NCI-H1417 treated with DMSO at 0.1 percent for 48 hours (cell line): ENCODE measurements around the gene RCCD1.
A peak's percentile ranks its signal among the peaks of the same experiment; 100 is the strongest.
"Not testable (repeated sequence)": the region's sequence is repeated elsewhere in the genome, so short reads cannot be mapped to it uniquely, and the experiment has no call there.

Experiments
- DNase-seq: peaks from one replicate; lab custom pipeline; 2025; lab: John Stamatoyannopoulos, UW

The RCCD1 gene

DNA sequence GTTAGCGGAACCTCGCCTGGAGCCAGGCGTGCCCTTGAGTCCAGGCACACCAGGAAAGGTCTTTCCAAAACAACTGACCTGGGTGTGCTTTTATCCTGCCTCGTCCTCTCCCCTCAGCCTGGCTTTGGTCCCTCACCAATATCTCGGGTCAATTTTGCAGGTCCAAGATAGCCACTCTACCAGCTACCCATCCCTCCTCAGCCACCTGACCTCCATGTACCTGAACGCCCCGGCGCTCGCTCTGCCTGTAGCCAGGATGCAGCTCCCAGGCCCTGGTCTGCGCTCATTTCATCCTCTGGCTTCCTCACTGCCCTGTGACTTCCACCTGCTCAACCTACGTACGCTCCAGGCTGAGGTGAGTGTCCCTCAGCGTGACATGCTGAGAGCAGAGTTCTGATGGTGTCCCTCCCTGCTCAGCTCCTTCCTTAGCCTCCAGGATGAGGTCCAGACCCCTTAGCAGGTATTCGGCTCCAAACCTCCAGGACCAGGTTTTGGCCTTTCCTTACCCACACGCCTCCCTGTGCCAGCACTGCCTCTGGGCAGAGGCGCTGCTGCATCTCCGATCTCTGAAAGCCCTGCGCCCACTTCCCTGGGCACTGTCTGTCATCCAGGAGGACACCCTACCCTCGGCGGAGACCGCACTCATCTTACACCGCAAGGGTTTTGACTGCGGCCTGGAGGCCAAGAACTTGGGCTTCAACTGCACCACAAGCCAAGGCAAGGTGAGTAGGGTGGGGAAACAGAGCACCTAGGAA is 36.5 kb upstream of the RCCD1 start:
- no peak for DNase-seq

DNA sequence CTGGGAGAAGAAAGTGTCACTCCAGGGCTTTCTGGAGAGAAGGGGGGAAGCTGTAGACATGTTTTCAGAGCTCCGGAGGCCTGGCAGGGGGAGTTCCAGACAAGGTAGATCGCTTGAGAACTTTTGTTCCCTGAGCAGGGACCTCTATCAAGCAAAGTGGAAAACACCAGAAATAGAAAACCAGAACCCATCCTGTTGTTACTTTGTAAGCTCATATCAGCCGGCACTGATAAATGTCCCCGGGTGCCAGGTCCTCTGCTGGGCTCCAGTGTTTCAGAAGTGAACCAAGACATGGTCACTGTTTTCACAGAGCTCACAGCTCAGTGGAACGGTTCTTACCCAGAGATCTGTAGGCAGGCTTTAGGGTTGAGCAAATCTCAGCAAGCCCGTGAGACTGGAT is 35.8 kb upstream of the RCCD1 start:
- DNase-seq, result no peak

DNA sequence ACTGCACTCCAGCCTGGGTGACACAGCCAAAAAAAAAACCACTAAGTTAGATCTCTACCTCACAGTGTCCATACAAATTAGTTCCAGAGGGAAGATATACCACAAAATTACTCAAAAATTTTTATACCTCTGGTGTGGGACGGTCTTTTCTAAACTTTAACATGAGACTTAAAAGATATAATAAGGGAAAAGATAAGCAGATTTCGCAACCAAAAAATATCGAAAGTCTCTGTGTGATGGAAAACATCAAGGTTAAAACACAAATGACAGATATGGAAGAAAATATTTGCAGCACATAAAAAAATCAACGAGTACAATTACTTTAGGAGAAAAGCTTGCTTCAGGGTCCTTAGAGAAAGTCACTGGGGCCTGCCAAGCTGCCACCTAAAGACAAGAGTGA is 32.8 kb upstream of the RCCD1 start:
- DNase-seq, result no peak

DNA sequence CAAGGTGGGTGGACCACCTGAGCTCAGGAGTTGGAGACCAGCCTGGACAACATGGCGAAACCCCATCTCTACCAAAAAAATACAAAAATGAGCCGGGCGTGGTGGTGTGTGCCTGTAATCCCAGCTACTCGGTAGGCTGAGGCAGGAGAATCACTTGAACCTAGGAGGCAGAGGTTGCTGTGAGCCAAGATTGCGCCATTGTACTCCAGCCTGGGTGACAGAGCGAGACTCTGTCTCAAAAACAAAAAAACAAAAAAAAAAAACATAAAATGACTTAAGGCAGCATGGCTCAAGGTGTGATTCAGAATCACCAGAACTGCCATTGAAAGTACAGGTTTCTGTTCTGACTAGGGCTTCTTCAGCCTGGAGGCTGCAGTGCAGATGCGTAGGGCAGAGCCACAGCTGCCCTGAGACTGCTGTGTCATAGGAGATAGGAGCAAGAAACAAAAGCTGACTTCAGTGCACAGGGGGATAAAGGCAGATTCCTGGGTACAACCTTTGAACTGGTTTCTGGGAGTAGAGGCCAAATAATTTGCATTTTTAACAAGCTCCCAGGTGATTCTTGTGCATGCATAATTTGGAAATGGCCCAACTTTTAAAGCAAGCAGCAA is 31.9 kb upstream of the RCCD1 start:
- DNase-seq, result not testable (repeated sequence)

DNA sequence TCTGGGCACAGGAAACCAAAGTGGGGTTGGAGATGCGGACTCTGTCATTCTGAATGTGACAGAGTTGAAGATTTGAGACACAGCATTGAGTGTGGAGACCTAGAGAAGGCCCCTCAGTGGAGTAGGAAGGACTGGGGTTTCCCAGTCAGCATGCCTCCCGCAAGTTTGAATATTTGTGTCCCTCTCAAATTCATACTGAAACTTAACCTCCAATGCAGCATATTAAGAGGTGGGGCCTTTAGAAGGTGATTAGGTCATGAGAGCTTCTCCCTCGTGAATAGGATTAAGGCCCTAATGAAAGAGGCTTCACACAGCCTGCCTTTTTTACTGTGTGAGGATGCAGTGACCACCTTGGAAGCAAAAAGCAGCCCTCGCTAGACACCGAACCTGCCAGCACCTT is 30.3 kb upstream of the RCCD1 start:
- no peak for DNase-seq

DNA sequence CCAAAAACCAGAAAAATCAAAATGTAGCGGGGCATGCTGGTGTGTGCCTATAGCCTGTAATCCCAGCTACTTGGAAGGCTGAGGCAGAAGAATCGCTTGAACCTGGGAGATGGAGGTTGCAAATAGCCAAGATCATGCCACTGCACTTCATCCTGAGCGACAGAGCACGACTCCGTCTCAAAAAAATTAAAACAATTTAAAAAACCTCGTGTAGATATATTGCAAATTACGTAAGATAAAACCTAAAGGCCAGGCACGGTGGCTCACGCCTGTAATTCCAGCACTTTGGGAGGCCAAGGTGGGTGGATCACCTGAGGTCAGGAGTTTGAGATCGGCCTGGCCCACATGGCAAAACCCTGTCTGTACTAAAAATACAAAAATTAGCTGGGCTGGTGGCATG is 27.9 kb upstream of the RCCD1 start:
- not testable (repeated sequence) for DNase-seq

DNA sequence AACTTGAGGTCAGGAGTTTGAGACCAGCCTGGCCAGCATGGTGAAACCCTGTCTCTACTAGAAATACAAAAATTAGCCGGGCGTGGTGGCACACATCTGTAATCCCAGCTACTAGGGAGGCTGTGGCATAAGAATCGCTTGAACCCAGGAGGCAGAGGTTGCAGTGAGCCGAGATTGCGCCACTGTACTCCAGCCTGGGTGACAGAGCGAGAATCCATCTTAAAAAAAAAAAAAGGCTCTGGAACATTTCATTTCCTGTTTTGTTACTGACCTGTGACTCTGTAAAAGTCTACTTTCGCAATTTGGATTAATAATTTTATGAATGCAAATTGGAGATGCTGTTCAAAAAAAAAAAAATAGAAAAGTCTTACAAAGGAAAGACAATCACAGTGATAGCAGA is 26.6 kb upstream of the RCCD1 start:
- not testable (repeated sequence) for DNase-seq

DNA sequence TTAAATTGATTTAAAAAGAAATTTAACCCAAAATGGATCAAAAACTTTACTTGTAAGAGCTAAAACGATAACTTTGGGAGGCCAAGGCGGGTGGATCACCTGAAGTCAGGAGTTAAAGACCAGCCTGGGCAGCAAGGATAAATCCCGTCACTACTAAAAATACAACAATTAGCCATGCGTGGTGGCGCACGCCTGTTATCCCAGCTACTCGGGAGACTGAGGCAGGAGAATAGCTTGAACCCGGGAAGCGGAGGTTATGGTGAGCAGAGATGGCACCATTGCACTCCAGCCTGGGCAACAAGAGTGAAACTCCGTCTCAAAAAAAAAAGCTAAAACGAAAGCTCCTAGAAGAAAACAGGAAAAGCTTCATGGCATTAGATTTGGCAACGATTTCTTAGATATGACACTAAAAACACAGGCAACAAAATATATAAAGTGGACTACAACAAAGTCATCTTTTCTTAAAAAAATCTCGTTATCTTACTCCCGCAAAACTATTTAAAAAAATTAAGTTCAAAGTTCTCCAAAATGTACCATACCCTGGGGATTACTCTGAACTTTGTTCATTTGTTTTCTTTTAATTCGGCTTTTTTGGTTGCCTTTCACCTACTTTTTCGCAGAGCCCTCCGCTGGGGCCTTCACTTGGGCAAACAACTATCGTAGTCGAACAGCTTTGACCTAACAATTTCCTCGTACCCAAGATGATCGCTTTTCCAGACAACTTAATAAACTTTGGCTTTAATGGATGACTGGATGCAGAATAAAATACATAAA is 25.3 kb upstream of the RCCD1 start:
- DNase-seq, result no peak

DNA sequence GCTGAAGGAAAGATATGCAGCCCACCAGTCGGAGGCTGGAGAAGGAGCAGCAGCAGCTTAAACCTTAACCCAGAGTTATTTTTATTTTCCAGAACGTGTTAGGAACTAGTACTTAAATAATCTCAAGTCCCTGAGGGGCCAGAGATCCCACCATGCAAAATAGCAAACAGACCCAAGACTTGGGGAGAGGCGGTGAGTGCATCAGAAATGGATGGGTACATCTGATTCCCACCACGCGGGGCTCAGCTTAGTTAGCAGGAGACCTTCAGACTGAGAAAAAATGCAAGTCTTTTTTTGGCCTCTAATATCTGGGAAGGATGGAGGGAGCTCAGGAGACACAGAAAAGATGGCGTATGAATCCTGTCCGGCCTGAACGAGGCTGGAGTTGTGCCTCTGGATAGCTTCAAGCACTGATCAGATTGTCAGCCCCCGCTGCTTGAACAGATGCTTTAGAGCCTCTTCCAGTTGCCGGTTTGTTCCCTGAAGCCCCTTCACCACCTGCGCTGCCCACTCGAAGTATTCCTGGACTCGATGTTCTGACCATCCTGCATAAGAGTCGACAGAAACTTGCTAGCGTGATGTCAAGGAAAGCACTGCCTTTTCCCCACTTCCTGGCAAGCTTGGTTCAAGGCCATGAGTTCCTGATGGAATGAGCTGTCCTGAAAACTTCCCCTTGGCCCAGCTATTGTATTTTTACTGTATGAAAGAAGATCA is 23.7 kb upstream of the RCCD1 start:
- no peak for DNase-seq

DNA sequence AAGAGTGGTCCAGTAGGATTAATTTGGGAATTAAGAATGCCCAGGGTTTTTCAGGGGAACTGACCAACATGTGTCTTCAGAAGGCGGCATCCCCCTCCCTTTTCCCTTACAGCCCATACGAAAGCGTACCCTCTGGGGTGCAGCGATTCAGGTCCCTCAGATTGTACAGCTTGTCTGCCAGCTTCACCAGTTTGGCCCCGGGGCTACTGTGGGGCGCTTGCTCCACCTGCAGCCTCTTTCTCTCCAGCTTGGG is 23.2 kb upstream of the RCCD1 start:
- no peak for DNase-seq

DNA sequence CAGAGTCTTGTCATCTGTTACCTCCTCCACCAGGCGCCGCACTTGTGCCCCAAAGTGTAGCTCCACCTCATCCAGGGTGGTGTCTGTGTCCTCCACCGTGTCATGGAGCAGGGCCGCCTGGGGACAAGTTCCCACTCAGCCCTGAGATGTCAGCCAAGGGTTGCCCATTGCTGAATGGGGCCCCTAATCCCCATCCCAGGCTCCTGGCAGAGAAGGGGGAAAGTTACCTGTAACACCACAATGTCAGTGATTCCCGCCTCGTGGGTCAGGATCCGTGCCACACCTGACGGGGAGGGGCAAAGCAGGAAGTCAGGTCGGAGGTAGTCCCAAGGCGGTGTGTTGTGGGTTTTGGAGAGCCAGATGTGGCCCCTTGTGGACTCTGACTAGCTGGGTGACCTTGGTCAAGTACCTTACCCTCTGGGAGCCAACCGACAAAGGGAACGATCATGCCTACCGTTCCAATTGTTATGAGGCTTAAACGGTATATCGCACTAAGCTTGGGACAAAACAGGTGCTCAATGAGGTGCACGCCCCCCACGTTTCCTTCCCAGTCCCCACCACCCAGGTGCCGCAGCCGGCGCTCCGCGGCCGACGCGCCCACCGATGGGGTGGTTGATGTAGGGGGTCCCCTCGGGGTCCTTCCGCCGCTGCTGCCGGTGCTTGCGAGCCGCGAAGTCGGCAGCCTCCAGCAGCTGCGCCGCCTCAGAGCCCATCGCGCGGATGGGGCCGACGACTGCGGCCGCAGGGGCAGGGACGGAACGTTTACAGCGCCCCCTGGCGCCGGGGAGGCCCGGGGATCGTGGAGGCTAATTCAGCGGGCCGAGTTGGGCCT is 22.6 kb upstream of the RCCD1 start, which contains the start of gene HDDC3:
Gene HDDC3 (minus strand): TSS at position 722 of the 832 bp plus-strand sequence. CDS start 9 bp downstream, at position 713.
- peak; percentile 44 for DNase-seq

DNA sequence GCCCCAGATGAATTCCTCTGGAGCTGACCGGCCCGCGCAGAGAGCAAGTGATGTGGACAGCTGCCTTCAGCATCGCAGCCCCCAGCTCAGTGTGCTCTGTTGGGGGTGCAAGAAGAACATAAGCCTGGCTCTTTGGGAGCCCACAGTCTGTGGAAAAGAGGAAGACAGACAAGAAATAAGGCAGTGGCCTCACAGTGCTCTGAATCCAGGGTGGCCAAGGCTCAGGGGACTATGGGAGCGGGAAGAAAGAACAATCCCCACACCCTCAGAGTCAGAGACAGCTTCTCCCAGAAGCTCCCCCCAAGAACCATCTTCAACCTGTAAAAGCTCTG is 22.1 kb upstream of the RCCD1 start:
- no peak for DNase-seq

DNA sequence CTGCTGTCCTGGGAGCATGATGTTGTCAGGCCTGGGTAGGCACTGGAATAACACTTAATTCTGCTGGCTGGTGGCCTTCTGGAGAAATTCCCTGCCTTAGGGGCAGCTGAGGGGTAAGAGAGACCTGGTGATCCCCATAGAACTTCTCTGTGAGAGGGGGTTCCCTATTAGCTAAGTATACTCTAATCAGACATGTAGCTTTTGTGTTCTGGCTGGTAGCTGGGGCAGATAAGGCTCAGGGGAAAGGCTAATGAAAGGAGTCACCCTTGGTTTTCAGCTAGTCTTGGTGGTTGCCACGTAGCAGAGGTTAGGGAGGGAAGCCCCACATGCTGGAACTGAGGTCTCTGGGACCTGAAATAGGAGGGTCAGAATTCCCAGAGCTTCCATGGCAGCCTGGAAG is 21.4 kb upstream of the RCCD1 start:
- no peak for DNase-seq

DNA sequence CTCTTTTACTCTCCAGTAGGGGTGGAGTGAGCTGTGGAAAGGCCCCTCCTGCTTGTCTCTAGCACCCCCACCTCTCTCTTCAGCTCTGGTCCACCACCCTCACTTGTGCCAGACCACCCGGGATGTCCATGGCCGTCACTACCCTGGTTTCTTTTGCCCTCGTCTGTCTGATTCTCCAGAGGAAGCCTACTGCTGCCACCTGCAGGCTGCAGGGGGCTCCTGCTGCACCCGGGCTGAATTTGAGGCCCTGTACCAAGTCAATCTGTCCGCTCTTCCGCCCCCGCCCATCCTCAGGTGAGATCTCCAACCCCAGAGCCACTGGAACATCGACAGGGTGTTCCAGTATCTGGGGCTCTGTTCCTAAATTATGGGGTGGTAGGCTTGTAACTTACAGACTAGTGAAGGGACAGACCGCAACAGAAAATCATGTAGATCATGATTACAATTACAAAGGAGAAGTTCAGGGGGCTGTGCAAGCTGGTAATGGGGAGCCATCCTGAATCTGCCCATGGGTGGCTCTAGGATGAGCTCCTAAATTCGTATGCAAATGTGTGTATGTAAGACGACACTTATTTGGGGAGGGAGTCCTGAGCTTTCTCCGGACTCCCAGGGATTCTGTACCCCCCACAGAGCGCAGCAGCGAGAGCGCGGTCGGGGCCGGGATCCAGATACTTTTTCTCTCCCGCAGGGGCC is 20.3 kb upstream of the RCCD1 start:
- peak; percentile 75 for DNase-seq

DNA sequence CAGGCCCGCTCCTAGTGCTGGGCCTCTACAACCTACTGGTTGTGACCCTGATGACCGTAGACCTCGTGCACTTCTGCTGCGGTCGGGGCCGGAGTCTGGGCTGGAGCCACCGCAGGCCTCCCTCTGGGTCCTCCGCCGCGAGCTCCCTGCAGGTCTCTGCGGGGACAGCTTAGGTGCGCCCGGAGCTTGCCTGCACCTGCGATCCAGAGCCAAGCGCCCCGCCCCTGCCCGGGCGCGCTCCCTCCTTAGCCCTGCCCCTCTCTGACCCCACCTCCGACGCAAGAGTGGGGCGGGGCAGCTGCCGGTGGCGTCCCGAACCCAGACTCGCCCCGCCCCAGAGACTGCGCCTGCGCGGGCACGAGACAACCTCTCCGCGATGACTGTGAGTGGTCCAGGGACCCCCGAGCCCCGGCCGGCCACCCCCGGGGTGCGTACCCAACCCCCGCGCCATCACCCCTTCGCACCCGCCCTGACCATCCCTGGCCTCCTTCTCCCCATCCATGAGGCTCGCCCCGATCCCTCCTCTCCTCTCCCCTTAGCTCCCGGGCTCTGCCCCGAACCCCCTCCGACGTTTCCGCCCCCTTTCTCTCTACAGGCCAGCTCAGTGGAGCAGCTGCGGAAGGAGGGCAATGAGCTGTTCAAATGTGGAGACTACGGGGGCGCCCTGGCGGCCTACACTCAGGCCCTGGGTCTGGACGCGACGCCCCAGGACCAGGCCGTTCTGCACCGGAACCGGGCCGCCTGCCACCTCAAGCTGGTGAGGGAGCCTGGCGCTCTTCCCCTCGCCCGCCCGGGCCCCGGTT is 19.5 kb upstream of the RCCD1 start, which contains the start of gene UNC45A:
Gene UNC45A (plus strand): TSS at position 337 of the 803 bp plus-strand sequence. CDS start 40 bp downstream, at position 377.
- DNase-seq, result peak; percentile 88

DNA sequence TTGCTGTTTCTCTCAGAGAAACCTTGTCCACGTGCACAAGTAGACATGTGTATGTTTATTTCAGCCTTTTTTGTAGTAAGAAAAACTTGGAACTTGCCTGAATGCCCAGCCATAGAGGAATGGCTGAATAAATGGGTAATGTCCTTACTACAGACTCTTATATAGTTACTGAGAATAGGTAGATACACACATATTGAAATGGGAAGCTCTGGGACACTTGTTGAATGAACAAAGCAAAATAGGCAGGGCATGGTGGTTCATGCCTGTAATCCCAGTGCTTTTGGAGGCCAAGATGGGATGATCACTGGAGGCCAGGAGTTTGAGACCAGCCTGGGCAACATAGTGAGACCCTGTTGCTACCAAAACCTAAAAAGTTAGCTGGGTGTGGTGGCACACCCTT is 17.9 kb upstream of the RCCD1 start:
- DNase-seq, result no peak

DNA sequence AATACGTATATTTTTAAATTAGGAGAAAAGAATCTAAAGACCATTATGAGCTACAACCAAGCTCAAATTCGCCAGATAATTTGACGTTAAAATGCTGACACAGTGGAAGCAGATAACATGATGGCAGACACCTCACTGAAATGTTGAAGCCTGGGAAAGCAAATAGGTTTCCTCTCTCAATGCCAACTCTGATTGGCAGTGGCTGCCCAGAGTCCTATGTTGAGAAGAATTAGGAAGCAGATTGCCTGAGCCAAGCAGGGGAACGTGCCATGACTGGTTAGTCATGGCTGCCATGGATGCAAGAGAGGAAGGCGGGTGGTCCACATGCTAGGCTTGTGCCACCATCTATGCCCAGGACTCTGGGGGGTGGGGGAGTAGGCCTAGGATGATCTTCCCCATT is 16.4 kb upstream of the RCCD1 start:
- no peak for DNase-seq

DNA sequence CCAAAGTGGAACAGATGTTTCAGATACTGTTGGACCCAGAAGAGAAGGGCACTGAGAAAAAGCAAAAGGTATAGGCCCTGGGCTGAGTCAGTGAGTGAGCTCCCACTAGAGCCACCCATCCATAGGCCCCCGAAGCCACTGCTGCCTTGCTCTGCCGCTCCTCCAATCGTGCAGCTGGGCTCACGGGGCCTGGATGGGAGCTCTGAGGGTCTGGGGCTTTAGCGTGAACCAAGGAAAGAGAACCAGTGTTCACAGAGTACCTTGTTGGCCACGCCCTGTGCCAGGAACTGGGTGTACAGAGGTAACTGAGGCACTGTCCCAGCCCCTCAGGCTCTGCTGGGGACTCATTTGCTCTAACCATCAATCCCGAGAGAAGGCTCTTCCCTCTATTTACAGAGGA is 14.9 kb upstream of the RCCD1 start:
- DNase-seq, result no peak

DNA sequence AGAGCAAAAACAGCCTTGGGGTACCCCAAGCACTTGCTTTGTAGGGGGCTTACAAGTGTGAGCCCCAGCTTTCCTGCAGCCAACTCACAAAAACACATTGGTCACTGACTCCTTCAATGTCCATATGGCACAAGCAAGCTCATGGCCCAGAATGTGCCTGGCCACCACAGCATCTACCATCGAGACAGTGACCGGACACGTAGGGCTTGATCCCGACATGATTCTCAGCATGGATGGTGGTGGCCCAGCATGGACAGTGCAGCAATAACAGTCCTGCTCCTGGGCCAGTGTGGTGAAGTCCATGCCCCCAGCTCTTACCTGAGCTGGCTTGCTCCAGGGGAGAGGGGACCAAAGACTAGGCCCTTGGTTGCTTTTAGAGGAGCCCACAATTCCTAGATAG is 13.6 kb upstream of the RCCD1 start:
- DNase-seq, result no peak

DNA sequence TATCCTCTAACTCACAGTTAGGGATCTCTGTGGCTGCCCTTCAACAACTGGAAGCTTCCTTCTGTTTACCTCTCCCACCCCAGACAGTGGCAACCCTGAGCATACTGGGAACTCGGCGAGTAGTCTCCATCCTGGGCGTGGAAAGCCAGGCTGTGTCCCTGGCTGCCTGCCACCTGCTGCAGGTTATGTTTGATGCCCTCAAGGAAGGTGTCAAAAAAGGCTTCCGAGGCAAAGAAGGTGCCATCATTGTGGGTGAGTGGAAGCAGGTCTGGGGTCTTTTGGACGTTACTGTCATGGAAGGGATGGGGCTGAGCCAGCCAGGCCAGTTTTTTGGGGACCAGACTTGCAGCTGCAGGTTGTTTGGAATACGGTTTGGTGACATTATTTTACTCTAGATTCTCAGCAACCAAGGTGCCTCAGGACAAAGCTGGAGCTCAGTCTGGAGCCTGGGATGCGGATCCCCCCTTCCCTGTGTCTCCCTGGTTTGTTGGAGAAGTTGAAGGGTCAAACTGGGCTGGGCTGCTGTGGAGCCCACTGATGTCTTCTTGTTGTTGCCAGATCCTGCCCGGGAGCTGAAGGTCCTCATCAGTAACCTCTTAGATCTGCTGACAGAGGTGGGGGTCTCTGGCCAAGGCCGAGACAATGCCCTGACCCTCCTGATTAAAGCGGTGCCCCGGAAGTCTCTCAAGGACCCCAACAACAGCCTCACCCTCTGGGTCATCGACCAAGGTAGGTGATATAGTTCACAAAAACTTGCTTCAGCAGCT is 12.1 kb upstream of the RCCD1 start:
- no peak for DNase-seq
